Endothelial cell of umbilical vein (primary cell): Measurements from ENCODE around the gene HSPB3.

ENCODE experiments used
- EZH2 ChIP-seq: IDR thresholded peaks from 2 replicates; pipeline ENCODE4 v1.6.1; 2012; ENCODE audit warnings: borderline replicate concordance, low read depth, mild to moderate bottlenecking, moderate library complexity, low read length, inconsistent platforms; ENCODE audit not compliant: severe bottlenecking
- FOS ChIP-seq: IDR thresholded peaks from 2 replicates; pipeline ENCODE4 v1.6.1; 2011; ENCODE audit warnings: mild to moderate bottlenecking, low read length, moderate library complexity, borderline replicate concordance; ENCODE audit not compliant: insufficient read depth
- GATA2 ChIP-seq: IDR thresholded peaks from 2 replicates; pipeline ENCODE4 v1.7.0; 2011; ENCODE audit warnings: low read depth, mild to moderate bottlenecking, moderate library complexity, mixed read lengths, low read length; ENCODE audit not compliant: insufficient read length, insufficient read depth
- JUN ChIP-seq: IDR thresholded peaks from 2 replicates; pipeline ENCODE4 v1.6.1; 2011; ENCODE audit warnings: borderline replicate concordance, low read depth; ENCODE audit not compliant: insufficient read length, insufficient read depth
- MYC ChIP-seq: IDR thresholded peaks from one replicate; pipeline ENCODE4 v1.6.1; 2011; ENCODE audit warnings: mild to moderate bottlenecking, low read depth, low read length
- POLR2A ChIP-seq: IDR thresholded peaks from 2 replicates; pipeline ENCODE4 v1.6.1; 2012; ENCODE audit warnings: low read depth, mild to moderate bottlenecking, control low read depth, low read length
- POLR2AphosphoS5 ChIP-seq: IDR thresholded peaks from 2 replicates; pipeline ENCODE4 v1.6.1; 2012; ENCODE audit warnings: low read depth, mild to moderate bottlenecking, control low read depth, low read length, moderate library complexity; ENCODE audit not compliant: insufficient read depth
- TF ChIP-seq, protein P1 (sequence below), 2 donors: IDR thresholded peaks; 1 replicate in 1 of 2; 2 replicates in 1 of 2; pipeline ENCODE4 v1.5.1; 2011; ENCODE audit warnings: low read length in 2 of 2, mild to moderate bottlenecking in 2 of 2, moderate library complexity in 2 of 2, control low read depth in 1 of 2, inconsistent platforms in 1 of 2, low read depth in 1 of 2; ENCODE audit not compliant: insufficient read depth in 1 of 2; ENCODE audit errors: extremely low read depth in 1 of 2

DNA sequence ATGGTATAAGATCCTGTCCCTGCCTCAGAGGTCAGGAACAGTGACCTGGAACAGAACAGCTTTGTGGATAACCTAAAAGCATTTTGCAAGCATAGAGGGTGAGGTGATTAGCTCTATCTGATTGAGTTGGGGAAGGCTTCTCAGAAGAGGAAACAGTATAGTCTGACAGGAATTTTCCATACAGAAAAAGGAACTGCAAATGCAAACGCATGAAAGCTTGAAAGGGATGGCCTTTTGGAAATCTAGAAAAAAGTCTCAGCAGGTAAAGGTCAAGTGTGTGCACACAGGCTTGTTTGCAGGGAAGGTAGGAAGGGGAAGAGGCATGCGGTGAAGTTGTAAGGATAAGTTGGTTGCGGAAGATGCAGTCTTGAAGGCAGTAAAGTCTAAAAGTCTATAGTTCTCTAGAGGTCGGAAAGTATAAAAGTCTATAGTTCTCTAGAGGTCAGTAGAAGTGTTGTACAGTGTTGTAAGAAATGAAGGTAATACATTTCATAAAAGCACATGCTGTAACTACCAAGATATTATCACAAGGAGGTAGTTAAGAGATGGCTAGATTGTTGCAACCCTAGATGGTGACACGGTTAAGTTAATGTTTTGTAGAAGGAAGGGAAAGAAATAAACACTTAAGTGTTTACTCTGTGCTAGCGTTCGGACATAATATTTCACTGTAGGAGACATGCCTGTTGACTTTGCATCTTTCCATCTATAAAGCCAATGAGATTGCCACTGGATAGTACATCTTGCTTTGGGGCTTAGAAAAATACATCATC, 16.7 kb upstream of the HSPB3 start:
- TF ChIP-seq, protein P1, sequence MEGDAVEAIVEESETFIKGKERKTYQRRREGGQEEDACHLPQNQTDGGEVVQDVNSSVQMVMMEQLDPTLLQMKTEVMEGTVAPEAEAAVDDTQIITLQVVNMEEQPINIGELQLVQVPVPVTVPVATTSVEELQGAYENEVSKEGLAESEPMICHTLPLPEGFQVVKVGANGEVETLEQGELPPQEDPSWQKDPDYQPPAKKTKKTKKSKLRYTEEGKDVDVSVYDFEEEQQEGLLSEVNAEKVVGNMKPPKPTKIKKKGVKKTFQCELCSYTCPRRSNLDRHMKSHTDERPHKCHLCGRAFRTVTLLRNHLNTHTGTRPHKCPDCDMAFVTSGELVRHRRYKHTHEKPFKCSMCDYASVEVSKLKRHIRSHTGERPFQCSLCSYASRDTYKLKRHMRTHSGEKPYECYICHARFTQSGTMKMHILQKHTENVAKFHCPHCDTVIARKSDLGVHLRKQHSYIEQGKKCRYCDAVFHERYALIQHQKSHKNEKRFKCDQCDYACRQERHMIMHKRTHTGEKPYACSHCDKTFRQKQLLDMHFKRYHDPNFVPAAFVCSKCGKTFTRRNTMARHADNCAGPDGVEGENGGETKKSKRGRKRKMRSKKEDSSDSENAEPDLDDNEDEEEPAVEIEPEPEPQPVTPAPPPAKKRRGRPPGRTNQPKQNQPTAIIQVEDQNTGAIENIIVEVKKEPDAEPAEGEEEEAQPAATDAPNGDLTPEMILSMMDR (IDR thresholded peaks at IDR 0.05; ENCODE audit: extremely low read depth in 1 of 2, insufficient read depth in 1 of 2, low read depth in 1 of 2, low read length in 2 of 2): no peak
- TF ChIP-seq POLR2A (no peak), JUN (no peak), EZH2 (no peak), POLR2AphosphoS5 (no peak), GATA2 (no peak), MYC (no peak), FOS (no peak)
